Ascending aorta (tissue), 2 donors: ENCODE measurements around the gene ZDHHC19. TPM values are rescaled to one million over a fixed set of nuclear protein-coding genes. Genes with fewer than 3 reads are reported as not detected.

Experiments
- DNase-seq, 2 donors: peaks; one replicate each; pipeline ENCODE4 v3.0.0-alpha.2; 2019; ENCODE audit warnings: low spot score in 2 of 2
- H3K27ac ChIP-seq, 2 donors: fragments of 200-600 bp; sonication (generic); one replicate each; pipeline ENCODE4 v1.5.1; 2016 to 2017; ENCODE audit warnings: mild to moderate bottlenecking in 1 of 2
- H3K27me3 ChIP-seq: fragments of 200-600 bp; sonication (generic); one replicate; pipeline ENCODE4 v1.5.1; 2017
- H3K36me3 ChIP-seq, 2 donors: fragments of 200-600 bp; sonication (generic); one replicate each; pipeline ENCODE4 v1.5.1; 2016
- H3K4me1 ChIP-seq, 2 donors: fragments of 200-600 bp; sonication (generic); one replicate each; pipeline ENCODE4 v1.5.1; 2016 to 2017; ENCODE audit warnings: mild to moderate bottlenecking in 1 of 2
- H3K4me3 ChIP-seq, 2 donors: fragments of 200-600 bp; sonication (generic); one replicate each; pipeline ENCODE4 v1.5.1; 2016 to 2017; ENCODE audit warnings: mild to moderate bottlenecking in 1 of 2
- H3K9me3 ChIP-seq, 2 donors: fragments of 200-600 bp; sonication (generic); one replicate each; pipeline ENCODE4 v1.5.1; 2016
- CTCF ChIP-seq, 3 experiments: fragments of 200-600 bp in 2 of 3; fragments of 450-650 bp in 1 of 3; sonication (generic) in 2 of 3; IDR thresholded peaks; one replicate each; pipeline ENCODE4 v1.5.1; 2016 to 2019; ENCODE audit warnings: antibody characterized with exemption in 3 of 3, mild to moderate bottlenecking in 1 of 3, moderate library complexity in 1 of 3
- intact Hi-C: fragments of 100-400 bp; cut with DNase I; formaldehyde crosslinking; loops from one replicate; pipeline ENCODE4 v1.15.1; 2023
- total RNA-seq: library from RNA; depleted of rRNA; stranded (reverse); fragments of >200 nt; gene quantifications from one replicate; pipeline ENCODE4 v1.1.0, GENCODE V29; 2016

Gene ZDHHC19
- total RNA-seq, 1 donor from 2014 or later, result not detected

- H3K27ac ChIP-seq, result no peak overlapping the region
- H3K4me1 ChIP-seq, result no peaks in the 10 kb centered on the region
- DNase-seq, result no peak
- TF ChIP-seq CTCF (IDR thresholded peaks at IDR 0.05), result no peak
- H3K9me3 ChIP-seq, result no peaks in the 10 kb centered on the region
- peaks cover 47 to 53% of the 10 kb centered on the region in 2 donors for H3K36me3 ChIP-seq
- intact Hi-C loops, result no loop called here
- H3K4me3 ChIP-seq, result no peak overlapping the region
- H3K27me3 ChIP-seq, result no peaks in the 10 kb centered on the region
Measured at GRCh38 chr3:196237203-196237602, 26.0 kb upstream of the ZDHHC19 start.

GRCh38 chr3:196236223-196236622, 25.0 kb upstream of the ZDHHC19 start:
- Histone ChIP-seq H3K27ac (no peak overlapping the region), H3K9me3 (no peaks in the 10 kb centered on the region), H3K4me3 (no peak overlapping the region), H3K36me3 (peaks cover 38 to 44% of the 10 kb centered on the region in 2 donors), H3K27me3 (no peaks in the 10 kb centered on the region), H3K4me1 (no peaks in the 10 kb centered on the region)
- no peak for DNase-seq
- intact Hi-C loops, result no loop called here
- TF ChIP-seq CTCF (IDR thresholded peaks at IDR 0.05), result no peak

GRCh38 chr3:196235452-196236122, 24.4 kb upstream of the ZDHHC19 start:
- no peaks in the 10 kb centered on the region for H3K27me3 ChIP-seq
- no peak overlapping the region for H3K4me3 ChIP-seq
- no peaks in the 10 kb centered on the region for H3K4me1 ChIP-seq
- no peak for TF ChIP-seq CTCF (IDR thresholded peaks at IDR 0.05)
- no peak overlapping the region for H3K27ac ChIP-seq
- H3K9me3 ChIP-seq, result no peaks in the 10 kb centered on the region
- intact Hi-C loops, result no loop called here
- H3K36me3 ChIP-seq, result peaks cover 32 to 40% of the 10 kb centered on the region in 2 donors
- DNase-seq, result no peak

GRCh38 chr3:196232882-196233251, 21.7 kb upstream of the ZDHHC19 start:
- H3K36me3 ChIP-seq, result peaks cover 11 to 14% of the 10 kb centered on the region in 2 donors
- intact Hi-C loops, result no loop called here
- H3K4me1 ChIP-seq, result no peaks in the 10 kb centered on the region
- H3K27me3 ChIP-seq, result no peaks in the 10 kb centered on the region
- no peaks in the 10 kb centered on the region for H3K9me3 ChIP-seq
- DNase-seq, result no peak
- H3K4me3 ChIP-seq, result no peak overlapping the region
- TF ChIP-seq CTCF (IDR thresholded peaks at IDR 0.05), result no peak
- H3K27ac ChIP-seq, result no peak overlapping the region

GRCh38 chr3:196232154-196232881, 21.1 kb upstream of the ZDHHC19 start:
- no peak overlapping the region for H3K27ac ChIP-seq
- no peaks in the 10 kb centered on the region for H3K9me3 ChIP-seq
- no peaks in the 10 kb centered on the region for H3K4me1 ChIP-seq
- DNase-seq, result no peak
- no peaks in the 10 kb centered on the region for H3K27me3 ChIP-seq
- peaks cover 8% of the 10 kb centered on the region in 2 donors for H3K36me3 ChIP-seq
- intact Hi-C loops, result no loop called here
- no peak overlapping the region for H3K4me3 ChIP-seq
- no peak for TF ChIP-seq CTCF (IDR thresholded peaks at IDR 0.05)
